ENCODE results near the gene RECK. TPM values are rescaled to one million over a fixed set of nuclear protein-coding genes. Genes with fewer than 3 reads are reported as not detected.
A peak's percentile ranks its signal among the peaks of the same experiment; 100 is the strongest.

Gene RECK
- total RNA-seq, 1 donor from 2014 or later = 15.1 TPM

- no peak overlapping the region for H3K27ac Mint-ChIP-seq
- peaks cover 20% of the 10 kb centered on the region for H3K36me3 Mint-ChIP-seq
- no peaks in the 10 kb centered on the region for H3K27me3 Mint-ChIP-seq (ENCODE audit: low read depth)
- no peak for TF ChIP-seq CTCF (IDR thresholded peaks at IDR 0.05; ENCODE audit: unreplicated experiment)
- H3K4me3 Mint-ChIP-seq = no peak overlapping the region
- no peak for DNase-seq (ENCODE audit: low spot score in 2 of 2, unreplicated experiment in 2 of 2)
- H3K9me3 Mint-ChIP-seq = peaks cover 2% of the 10 kb centered on the region
- peaks cover 8% of the 10 kb centered on the region for H3K4me1 Mint-ChIP-seq
Observed at GRCh38 chr9:36064448-36065037, 27.8 kb downstream of the RECK start.

GRCh38 chr9:36074055-36074454 lies 37.3 kb downstream of the RECK start:
- Mint-ChIP-seq H3K4me1 (peaks cover 21% of the 10 kb centered on the region), H3K4me3 (no peak overlapping the region), H3K9me3 (peaks cover 4% of the 10 kb centered on the region), H3K27ac (peak overlapping the region; percentile 75), H3K27me3 (ENCODE audit: low read depth) (no peaks in the 10 kb centered on the region), H3K36me3 (peaks cover 5% of the 10 kb centered on the region)
- TF ChIP-seq CTCF (IDR thresholded peaks at IDR 0.05; ENCODE audit: unreplicated experiment) = no peak
- no peak for DNase-seq (ENCODE audit: low spot score in 2 of 2, unreplicated experiment in 2 of 2)

- no peaks in the 10 kb centered on the region for H3K9me3 Mint-ChIP-seq
- no peaks in the 10 kb centered on the region for H3K27me3 Mint-ChIP-seq (ENCODE audit: low read depth)
- no peak for TF ChIP-seq CTCF (IDR thresholded peaks at IDR 0.05; ENCODE audit: unreplicated experiment)
- no peak overlapping the region for H3K4me3 Mint-ChIP-seq
- peak overlapping the region; percentile 81 for H3K27ac Mint-ChIP-seq
- DNase-seq (ENCODE audit: low spot score in 2 of 2, unreplicated experiment in 2 of 2) = peak; percentile 27 to 63
- peaks cover 21% of the 10 kb centered on the region for H3K4me1 Mint-ChIP-seq
- no peaks in the 10 kb centered on the region for H3K36me3 Mint-ChIP-seq
Observed at GRCh38 chr9:36074870-36075532, 38.3 kb downstream of the RECK start.

- no peaks in the 10 kb centered on the region for H3K27me3 Mint-ChIP-seq (ENCODE audit: low read depth)
- peaks cover 32% of the 10 kb centered on the region for H3K4me1 Mint-ChIP-seq
- no peaks in the 10 kb centered on the region for H3K9me3 Mint-ChIP-seq
- H3K4me3 Mint-ChIP-seq = no peak overlapping the region
- TF ChIP-seq CTCF (IDR thresholded peaks at IDR 0.05; ENCODE audit: unreplicated experiment) = no peak
- H3K27ac Mint-ChIP-seq = no peak overlapping the region
- no peaks in the 10 kb centered on the region for H3K36me3 Mint-ChIP-seq
- no peak for DNase-seq (ENCODE audit: low spot score in 2 of 2, unreplicated experiment in 2 of 2)
Observed at GRCh38 chr9:36078051-36078450, 41.3 kb downstream of the RECK start.

- Mint-ChIP-seq H3K27ac (no peak overlapping the region), H3K27me3 (ENCODE audit: low read depth) (no peaks in the 10 kb centered on the region), H3K4me3 (no peak overlapping the region), H3K36me3 (peaks cover 5% of the 10 kb centered on the region), H3K9me3 (no peaks in the 10 kb centered on the region), H3K4me1 (peaks cover 12% of the 10 kb centered on the region)
- no peak for DNase-seq (ENCODE audit: low spot score in 2 of 2, unreplicated experiment in 2 of 2)
- no peak for TF ChIP-seq CTCF (IDR thresholded peaks at IDR 0.05; ENCODE audit: unreplicated experiment)
Observed at GRCh38 chr9:36080519-36080918, 43.8 kb downstream of the RECK start.
